Stimulated activated CD8-positive, alpha-beta memory T cell treated with anti-CD3 and anti-CD28 coated beads, Interleukin-4, amount 100 ng/mL, for 1 hour (primary cell): ENCODE data around the gene ZCCHC14.
"Not testable (repeated sequence)": the region's sequence is repeated elsewhere in the genome, so short reads cannot be mapped to it uniquely, and the experiment has no call there.

Experiments
- DNase-seq, 2 donors: peaks; one replicate each; pipeline ENCODE4 v3.0.0-alpha.2; 2020; ENCODE audit warnings: low read depth in 2 of 2, low spot score in 1 of 2

ZCCHC14 gene

GRCh38 chr16:87525352-87525751, 32.5 kb upstream of the ZCCHC14 start:
- no peak for DNase-seq

- DNase-seq: no peak
These were observed 31.6 kb upstream of the ZCCHC14 start for GRCh38 chr16:87524407-87524806.

- not testable (repeated sequence) for DNase-seq
These were observed 30.8 kb upstream of the ZCCHC14 start for GRCh38 chr16:87523605-87524004.

- not testable (repeated sequence) for DNase-seq
These were observed 28.9 kb upstream of the ZCCHC14 start for GRCh38 chr16:87521764-87522163.

- not testable (repeated sequence) for DNase-seq
These were observed 26.3 kb upstream of the ZCCHC14 start for GRCh38 chr16:87519170-87519569.

GRCh38 chr16:87518430-87519051, 25.7 kb upstream of the ZCCHC14 start:
- not testable (repeated sequence) for DNase-seq

- not testable (repeated sequence) for DNase-seq
These were observed 25.0 kb upstream of the ZCCHC14 start for GRCh38 chr16:87517610-87518429.

GRCh38 chr16:87516361-87516760, 23.5 kb upstream of the ZCCHC14 start:
- DNase-seq: no peak

- DNase-seq: no peak
These were observed 22.9 kb upstream of the ZCCHC14 start for GRCh38 chr16:87515475-87516330.

- DNase-seq: not testable (repeated sequence)
These were observed 17.0 kb upstream of the ZCCHC14 start for GRCh38 chr16:87509778-87510177.

- DNase-seq: no peak
These were observed 14.7 kb upstream of the ZCCHC14 start for GRCh38 chr16:87507351-87508069.

- no peak for DNase-seq
These were observed 13.9 kb upstream of the ZCCHC14 start for GRCh38 chr16:87506423-87507350.

GRCh38 chr16:87505834-87506233, 13.0 kb upstream of the ZCCHC14 start:
- DNase-seq: no peak

- not testable (repeated sequence) for DNase-seq
These were observed 10.6 kb upstream of the ZCCHC14 start for GRCh38 chr16:87503232-87503937.

- DNase-seq: no peak
These were observed 9.6 kb upstream of the ZCCHC14 start for GRCh38 chr16:87502308-87502969.

- DNase-seq: no peak
These were observed 8.3 kb upstream of the ZCCHC14 start for GRCh38 chr16:87501117-87501516.

GRCh38 chr16:87499189-87499486, 6.3 kb upstream of the ZCCHC14 start:
- DNase-seq: no peak

- DNase-seq: no peak
These were observed 5.7 kb upstream of the ZCCHC14 start for GRCh38 chr16:87498324-87499188.
